ENCODE measurements around the gene CCBE1.
"Not testable (repeated sequence)": the region's sequence is repeated elsewhere in the genome, so short reads cannot be mapped to it uniquely, and the experiment has no call there.

The CCBE1 gene

DNA sequence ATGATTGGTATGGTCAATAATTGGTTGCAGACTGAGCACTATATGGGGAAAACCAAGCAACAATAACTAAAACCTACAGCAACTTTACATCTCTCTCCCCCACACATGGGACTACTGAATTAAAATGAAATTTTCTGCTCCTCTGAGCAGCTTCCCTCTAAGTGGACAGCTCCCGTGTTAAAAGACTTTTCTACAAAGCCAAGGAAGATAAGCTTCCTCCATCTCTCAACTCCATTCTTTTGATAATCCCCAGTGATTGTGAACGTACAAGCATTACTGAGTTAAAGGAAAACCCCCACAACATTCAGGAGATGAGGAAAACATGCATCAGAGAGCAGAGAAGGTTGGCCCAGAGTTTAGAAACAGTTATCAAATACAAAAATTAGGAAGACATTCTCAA, 21.9 kb downstream of the CCBE1 start:
- no peak for DNase-seq

DNA sequence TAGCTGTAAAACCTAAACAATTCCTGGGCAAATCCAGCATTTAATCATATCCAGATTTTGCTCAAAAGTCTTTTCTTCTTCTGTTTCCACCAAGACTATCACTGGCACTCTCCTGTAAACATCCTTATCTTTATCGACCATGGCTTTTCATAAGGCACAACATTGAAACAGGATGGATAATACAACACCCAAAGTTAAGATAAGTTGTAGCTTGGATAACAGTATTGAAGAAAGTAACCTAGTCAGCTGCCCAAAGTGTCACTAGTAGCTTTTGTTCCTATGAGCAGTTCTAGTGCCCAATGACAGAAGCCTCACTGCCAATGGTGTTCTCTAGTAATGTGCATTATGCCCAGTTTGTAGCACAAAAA, 22.3 kb downstream of the CCBE1 start:
- DNase-seq = no peak

DNA sequence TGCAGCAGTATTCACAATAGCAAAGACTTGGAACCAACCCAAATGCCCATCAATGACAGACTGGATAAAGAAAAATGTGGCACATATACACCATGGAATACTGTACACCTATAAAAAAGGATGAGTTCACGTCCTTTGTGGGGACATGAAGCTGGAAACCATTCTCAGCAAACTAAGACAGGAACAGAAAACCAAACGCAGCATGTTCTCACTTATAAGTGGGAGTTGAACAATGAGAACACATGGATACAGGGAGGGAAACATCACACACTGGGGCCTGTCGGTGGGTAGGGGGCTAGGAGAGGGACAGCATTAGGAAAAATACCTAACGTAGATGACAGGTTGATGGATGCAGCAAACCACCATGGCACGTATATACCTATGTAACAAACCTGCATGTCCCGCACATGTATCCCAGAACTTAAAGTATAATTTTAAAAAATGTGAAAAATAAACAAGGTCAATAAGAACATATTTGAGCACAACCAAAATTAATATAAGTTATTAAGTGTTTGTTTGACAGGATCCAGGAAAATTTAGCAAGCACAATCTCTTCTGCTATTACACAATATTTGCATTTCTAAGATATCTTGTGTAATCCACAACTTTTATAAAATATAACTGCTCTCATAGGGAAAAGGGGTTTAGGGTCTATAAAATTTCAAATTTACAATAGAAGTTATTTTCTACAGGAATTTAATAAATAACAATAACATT, 22.9 kb downstream of the CCBE1 start:
- no peak for DNase-seq

DNA sequence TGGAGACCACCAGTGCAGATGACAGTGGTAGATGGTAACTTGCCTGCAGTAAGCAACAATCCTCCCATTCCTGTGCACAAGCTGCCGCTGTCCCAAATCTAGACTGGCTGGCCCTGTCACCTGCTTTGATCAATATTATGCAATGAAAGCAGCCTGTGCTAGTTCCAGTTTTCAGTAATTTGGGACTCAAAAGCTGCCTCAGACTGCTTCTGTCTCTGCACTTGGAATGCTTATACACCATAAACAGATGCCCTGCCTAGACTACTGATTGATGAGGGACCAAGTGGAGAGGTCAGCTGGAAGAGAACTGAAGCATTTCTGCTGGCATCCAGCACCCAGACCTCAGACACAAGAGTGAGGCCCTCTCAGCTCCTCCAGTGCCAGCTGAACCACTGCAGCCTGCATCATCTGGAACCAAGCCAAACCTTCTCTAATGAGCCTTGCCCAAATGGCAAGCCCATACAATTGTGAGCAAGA, 24.9 kb downstream of the CCBE1 start:
- peak; percentile 41 for DNase-seq

DNA sequence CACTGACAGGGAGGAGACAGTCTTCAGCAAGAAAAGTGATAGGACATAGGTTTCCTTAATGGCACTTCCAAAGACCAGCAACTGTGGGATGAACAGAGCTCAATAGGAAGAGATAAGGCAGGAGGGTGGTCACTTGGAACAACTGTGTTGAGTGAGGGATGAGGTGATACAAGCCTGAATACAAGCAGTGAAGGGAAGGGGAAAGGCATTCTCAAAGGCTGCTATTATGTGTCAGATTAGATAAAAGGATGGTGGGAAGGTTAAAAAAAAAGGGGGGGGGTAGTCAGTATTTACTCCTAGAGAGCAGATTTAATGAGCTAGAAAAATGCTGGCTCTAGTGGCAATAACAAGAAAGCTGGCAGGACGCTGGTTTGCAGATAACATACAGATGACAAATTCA, 25.7 kb downstream of the CCBE1 start:
- no peak for DNase-seq

DNA sequence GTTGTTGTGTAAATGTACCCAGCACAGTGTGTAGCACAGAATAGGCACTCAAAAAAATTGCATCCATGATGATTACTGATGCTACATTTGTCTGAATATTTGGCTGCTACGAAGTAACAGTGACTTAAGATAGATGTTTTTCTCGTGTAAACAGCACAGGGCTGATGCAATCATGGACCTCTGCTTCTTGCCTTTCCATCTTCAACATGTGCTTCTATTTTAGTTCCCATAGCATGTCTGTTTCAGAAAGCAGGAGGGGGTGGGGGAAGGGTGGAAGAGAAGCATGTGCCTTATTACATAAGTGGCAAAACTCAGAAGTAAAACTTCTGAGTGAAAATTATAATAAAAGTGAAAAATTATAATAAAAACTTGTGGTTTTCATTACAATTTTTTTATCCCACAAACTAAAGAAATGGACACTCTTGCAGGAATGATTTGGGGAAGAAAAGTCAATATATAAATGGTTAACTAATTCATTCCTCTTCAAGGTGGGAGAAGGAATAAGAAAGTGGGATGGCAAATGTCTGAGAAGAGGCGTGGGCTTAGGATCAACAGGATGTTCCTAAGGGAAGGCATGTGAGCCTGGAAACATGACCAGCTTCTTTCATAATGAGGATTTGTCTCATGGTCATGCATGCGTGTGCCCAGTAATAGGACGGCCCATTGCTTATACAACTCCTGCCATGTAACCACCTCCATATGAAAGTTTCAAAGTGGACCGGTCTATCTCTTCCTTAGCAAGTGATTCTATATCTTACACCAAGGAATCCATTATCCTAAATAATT, 27.2 kb downstream of the CCBE1 start:
- no peak for DNase-seq

DNA sequence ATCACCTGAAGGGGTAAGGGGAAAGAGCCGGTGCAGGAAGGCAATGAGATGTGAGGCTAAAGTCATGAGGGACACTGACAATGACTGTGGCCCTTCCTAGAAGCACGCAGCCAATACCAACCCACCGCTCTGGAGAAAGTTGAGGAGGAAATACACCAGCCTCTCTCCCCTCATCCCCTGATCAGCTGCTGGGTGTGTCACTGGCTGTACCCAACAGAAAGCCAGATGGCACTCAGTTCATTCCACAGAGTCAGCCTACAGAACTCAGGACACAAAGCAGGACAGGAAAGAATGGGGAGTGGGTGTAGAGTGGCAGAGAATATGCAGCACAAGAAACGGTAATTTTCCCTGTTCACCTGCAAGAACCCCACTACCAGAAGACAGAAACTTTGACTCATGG, 29.7 kb downstream of the CCBE1 start:
- no peak for DNase-seq

DNA sequence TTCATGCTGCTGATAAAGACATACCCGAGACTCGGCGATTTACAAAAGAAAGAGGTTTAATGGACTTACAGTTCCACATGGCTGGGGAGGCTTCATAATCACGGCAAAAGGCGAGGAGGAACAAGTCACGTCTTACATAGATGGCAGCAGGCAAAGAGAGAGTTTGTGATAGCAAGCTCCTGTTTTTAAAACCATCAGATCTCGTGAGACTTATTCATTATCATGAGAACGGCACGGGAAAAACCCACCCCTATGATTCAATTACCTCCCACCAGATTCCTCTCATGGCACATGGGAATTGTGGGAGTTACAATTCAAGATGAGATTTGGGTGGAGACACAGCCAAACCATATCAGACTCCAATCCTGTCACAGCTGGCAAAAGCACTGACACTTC, 31.2 kb downstream of the CCBE1 start:
- not testable (repeated sequence) for DNase-seq

DNA sequence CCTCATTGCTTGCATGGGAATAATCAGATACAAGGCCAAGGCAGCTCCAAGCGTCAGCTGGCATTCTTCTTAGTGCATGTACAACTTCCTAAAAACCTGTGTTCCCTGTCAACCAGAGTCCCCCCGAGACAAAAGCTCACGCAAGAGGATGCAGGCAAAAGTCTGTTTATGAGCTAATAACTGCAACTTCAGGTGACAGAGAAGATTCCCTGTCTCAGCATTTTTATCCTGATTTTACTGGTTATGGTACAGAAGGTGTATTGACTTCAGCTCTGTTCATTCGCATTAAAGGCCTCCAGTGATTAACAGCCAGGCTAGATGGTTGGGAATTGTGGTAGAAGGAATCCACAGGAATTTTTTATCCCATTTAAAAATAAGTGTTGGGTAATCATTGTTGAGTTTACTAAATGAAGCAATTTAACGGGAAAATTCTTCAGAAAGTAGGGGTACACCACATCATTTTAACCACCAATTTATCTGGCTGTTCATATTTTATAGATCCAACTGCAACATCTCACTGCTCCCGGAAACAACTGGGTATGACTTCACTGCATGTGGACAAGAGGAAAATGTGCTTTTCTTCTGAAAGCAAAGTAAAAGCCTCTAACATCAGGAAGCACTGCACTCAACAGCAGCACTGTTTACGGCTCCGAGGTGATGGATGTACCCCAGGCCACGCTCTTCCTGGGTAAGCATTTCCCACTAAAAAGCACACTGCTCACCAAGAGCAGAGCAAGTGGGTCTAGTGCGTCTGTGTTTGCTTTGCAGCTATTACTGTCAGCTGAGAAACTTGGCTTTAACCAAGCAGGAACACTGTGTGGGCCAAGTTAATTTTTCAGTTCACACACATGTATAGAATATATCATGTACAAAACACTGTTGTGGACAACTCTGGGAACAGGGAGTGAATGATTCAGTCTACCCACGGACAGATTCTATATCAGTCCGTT, 31.9 kb downstream of the CCBE1 start:
- peak; percentile 41 for DNase-seq

DNA sequence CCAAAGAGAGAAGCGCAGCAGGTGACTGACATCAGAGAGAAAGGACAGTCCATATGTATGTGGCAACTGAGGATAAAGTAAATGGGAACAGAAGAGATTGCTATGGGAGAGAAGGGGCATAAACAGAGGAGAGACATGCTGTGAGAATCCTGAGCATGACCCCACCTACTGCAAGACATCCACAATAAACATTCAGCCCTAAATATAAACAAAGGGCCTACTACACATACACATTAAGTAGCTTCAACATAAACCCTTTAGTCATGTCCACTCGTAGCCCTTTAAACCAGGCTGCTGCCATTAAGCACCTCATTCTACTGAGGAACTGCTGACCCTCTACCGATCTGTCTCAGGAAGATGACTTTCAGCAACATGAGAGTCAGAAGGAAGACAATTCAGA, 32.9 kb downstream of the CCBE1 start:
- no peak for DNase-seq

DNA sequence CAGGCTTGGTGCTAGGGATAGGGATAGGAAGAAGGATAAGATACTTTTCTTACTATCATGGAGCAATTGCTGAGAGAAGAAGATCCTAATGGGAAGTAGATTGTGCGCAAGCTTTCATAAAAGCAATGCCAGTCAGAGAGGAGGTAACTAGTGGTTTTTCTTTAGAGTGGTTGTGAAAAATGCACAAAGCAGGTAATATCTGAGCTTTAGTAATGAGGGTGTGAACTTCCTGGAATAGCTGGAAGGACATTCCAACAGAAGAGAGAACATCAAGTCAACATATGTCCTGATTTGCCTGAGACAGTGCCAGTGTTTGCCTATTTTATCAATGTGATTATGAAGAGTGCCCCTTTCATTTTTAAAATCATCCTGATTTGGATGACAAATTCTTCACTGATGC, 34.1 kb downstream of the CCBE1 start:
- no peak for DNase-seq

DNA sequence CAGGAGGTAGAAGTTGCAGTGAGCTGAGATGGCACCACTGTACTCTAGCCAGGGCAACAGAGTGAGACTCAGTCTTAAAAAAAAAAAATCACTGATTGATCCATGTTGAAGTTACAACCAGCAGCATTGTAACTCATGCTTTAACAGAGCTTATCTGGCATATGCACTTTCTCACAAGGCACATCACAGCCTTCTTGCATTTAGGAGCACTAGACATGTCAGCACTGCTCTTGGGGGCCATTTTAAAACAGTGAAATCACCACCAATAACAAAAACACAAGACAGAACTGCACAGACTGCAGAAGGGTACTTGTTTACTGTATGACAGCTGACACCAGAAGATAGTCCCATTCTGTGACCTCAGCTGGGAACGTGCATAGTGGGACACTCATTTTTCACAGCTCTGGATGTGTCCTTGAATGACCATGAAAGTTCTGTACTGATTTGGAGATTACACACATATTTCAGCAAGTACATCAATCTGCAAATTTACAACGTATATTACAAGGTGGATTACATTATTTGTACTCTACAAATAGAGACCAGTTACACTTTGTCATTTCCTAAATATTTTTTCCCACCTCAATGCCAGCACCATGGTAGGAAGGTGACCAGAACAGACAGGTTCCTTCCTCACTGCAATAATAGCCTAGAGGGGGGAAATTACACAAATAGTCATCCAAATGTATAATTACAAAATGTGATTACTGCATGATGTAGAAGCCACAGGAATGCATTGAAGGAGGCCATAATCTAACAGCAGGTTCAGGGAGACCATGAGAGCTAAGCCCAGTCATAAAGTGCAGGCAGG, 35.1 kb downstream of the CCBE1 start:
- peak; percentile 72 for DNase-seq

DNA sequence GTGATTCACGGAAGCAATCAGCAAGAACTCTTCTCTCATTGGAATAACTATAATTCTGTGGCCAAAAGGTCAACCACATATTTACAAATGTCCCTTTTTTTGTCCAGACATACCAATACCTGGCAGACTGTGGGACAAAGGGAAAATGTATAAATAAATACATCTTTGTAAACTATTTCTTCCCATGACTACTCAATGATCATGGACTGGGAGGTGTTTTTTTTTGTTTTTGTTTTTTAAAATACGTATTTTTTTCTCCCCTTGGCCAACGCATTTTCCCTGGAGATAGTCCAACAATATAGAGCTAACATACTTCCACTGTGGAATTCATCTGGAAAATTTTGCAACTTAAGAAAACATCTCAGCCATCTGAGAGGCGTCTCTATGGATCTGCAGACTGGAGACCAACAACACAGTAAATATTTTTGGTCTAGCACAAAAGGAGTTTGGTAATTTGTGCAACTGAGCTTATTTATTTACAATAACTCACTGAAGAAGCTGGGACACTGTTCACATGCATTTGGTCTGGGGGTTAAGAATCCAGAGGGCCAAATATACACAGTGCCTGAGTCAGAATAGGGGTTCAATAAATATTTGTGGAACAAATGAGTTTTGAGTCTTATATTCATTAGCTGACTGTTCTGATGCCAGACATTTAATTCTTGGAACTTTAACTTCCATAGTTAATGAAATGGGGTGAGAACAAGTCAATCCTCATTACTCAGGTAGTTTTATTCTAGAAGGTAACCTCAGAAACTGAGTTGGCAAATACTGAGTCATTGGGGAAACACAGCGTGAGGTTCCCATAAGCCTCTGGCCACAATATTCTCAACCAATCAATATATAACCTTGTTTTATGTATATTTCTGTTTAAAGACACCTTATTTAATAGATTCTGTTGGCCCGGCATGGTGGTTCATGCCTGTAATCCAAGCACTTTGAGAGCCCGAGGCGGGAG, 36.2 kb downstream of the CCBE1 start:
- peak; percentile 56 for DNase-seq

DNA sequence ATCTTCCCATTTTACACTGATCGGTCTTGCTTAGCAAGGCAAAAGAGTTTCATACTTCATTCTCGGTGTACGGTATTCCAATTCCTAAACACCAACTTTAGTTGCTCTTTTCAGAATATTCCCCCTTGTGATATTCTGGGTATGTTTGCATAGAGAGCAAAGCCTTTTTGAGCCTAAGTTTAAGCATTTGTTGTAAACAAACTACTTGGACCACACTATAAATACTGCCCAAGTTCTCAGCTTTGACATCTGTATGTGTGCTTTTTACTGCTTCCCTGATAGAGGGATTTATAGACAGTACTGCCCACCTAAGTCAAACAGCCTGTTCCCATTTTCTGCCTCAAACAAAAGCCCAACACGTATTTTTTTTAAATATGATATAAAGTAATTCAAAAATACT, 36.9 kb downstream of the CCBE1 start:
- DNase-seq = no peak

DNA sequence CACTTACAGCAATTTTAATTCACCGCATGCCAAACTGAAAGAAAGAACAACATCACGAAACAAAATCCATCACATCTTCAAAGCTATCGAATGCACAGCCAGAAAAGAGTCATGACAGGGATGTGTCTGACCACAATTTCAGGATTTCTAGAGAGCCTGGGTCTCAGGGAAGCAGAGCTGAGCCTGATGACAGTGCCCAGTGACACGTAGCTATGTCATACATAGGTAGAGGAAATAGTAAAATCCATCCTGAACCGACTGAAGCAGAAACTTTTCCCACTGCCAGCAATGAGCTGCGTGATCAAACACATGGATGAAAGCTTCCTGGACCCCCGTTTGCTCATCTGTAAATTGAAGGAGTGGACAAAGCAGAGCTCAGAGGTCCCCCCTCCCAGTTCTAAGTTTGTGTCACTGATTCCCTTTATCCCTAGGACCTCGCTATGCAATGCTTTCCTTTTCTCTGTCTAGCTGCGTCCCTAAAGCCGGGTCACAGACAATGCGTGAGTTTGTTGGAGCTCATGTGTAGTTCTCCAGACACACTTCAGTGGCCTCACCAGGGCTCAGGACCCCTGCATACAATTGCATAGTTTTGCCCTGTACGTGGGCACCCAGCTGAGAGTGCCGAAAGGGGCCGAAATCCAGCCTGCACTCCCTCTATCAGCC, 37.6 kb downstream of the CCBE1 start:
- DNase-seq = peak; percentile 29

DNA sequence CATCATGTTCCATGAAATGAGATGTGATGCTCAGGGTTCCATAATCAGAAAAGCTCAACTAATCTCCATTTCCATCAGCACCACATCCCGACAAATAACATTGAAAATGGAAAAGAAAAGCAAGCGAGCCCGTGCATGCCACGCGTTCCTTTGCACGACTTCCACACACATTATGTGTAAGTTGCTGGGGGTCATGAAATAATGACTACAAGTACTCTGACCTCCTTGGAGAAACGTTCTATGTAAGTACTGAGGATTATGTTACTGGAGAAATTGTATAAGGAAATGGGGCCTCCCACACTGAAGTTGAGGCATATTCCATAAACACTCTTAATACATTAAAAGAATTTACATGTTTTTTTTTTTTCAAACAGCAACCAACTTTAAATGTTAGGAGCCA, 38.3 kb downstream of the CCBE1 start:
- no peak for DNase-seq

DNA sequence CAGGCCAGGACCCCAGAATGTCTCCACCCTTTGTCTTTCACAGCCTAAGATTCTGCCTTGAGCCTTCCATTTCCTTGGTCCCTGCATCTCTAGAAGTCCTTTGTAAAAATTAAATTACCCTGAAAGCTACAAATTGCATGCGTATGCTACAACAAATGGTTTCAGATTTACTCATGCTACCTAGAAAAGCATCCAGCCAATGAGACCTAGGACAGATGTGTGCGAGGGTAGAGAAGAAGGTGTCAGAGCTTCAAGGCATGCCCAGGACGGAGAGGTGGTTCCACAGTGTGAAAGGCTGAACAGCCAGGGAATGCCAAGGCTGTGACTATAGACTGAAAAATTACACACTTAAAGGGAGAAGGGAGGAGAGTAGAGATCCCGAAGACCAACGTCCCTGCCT, 40.2 kb downstream of the CCBE1 start:
- no peak for DNase-seq

DNA sequence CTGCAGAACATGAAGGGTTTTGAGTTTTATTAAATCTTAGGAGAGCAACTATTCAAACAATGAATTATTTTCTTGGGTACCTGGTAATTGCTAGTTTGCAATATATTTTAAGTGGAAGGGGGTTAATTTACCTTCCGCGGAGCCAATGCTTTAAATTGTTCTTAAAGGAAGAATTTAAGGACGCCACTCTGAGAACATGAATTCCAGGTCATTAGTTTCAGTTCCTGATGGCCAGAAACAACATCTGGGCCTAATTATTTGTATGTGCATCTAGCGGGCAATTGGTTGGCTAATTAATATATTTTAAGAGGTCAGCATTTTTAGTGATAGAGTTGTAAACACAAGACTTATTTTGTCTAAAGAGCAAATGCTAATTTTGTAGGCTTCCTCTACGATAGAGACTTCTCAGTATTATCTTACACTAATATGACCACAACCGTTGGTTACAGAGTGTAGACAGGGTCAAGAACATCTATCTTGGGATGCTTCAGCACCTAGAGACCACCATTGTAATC, 40.8 kb downstream of the CCBE1 start:
- DNase-seq = no peak

DNA sequence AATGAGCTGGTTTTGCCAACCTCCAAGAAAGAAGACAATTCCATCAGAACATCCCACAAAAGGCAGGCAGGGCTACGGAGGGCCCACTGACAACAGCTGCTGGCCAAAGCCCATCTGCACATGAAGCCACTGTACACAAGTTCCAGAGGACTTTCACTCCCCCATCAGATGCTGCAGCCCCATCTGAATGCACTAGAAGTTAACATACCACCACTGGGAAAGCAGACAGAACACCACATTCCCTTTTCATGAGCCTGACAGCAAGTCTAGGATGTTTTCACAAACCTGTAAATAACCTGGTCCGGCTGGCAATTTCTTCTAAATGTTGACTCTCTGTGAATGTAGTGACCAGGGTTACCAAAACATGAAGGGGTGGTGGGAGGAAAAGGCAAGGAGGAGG, 41.5 kb downstream of the CCBE1 start:
- peak; percentile 15 for DNase-seq

DNA sequence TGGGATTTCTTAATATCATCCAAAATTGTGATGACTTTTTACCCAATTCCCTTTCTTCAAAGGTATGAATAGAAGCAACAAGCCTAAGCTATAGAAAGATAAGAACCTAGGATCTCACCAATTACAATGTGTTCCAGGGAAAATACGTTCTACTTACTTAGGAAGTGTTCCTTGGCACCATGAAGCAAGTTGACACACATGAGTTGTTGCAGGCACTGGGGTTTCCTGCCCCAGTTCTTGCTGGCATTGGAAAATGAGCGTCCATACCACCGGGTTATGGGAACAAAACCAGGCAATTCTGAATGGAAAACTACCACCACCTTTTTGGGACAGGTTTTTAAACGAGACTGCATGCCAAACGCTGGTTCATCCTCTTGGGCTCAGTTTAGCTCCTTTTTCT, 46.2 kb downstream of the CCBE1 start:
- DNase-seq = no peak
